ENCODE data around the gene AMN1.

- TF ChIP-seq CTCF (IDR thresholded peaks at IDR 0.05) (no peak), POLR2A (IDR thresholded peaks at IDR 0.05) (no peak)
Measured at GRCh38 chr12:31727192-31727591, 1.6 kb downstream of the AMN1 start.
